Stimulated activated effector memory CD8-positive, alpha-beta T cell treated with anti-CD3 and anti-CD28 coated beads, Interleukin-12 subunit alpha, Interleukin-12 subunit beta, amount 100 ng/mL, for 72 hours (primary cell): ENCODE measurements around the gene CMBL.
"Not testable (repeated sequence)": the region's sequence is repeated elsewhere in the genome, so short reads cannot be mapped to it uniquely, and the experiment has no call there.

Experiments
- ATAC-seq: fragments of 150-1000 bp; cut with Tn5 transposase; 2 replicates; pipeline ENCODE4 v1.10.0; 2021
- DNase-seq, 2 donors: peaks; one replicate each; pipeline ENCODE4 v3.0.0; 2021 to 2022; ENCODE audit warnings: low spot score in 2 of 2
- H3K27ac Mint-ChIP-seq: one replicate; pipeline ENCODE4 v1.8.0; 2022; ENCODE audit warnings: mild to moderate bottlenecking, mixed read lengths
- H3K36me3 Mint-ChIP-seq: one replicate; pipeline ENCODE4 v1.8.0; 2022; ENCODE audit warnings: mild to moderate bottlenecking, mixed read lengths
- H3K4me1 Mint-ChIP-seq: one replicate; pipeline ENCODE4 v1.8.0; 2022; ENCODE audit warnings: mixed read lengths
- H3K4me3 Mint-ChIP-seq: one replicate; pipeline ENCODE4 v1.8.0; 2022; ENCODE audit warnings: mild to moderate bottlenecking, mixed read lengths
- H3K9me3 Mint-ChIP-seq: one replicate; pipeline ENCODE4 v1.8.0; 2022; ENCODE audit warnings: mixed read lengths

Gene CMBL

GRCh38 chr5:10285362-10285761 lies 22.3 kb downstream of the CMBL start:
- not testable (repeated sequence) for H3K9me3 Mint-ChIP-seq, DNase-seq, H3K36me3 Mint-ChIP-seq, H3K4me3 Mint-ChIP-seq, ATAC-seq, H3K4me1 Mint-ChIP-seq, H3K27ac Mint-ChIP-seq

GRCh38 chr5:10283927-10284635 lies 23.6 kb downstream of the CMBL start:
- Mint-ChIP-seq H3K4me3 (no peak overlapping the region), H3K4me1 (peaks cover 4% of the 10 kb centered on the region), H3K27ac (peak overlapping the region; percentile 58), H3K9me3 (no peaks in the 10 kb centered on the region), H3K36me3 (no peaks in the 10 kb centered on the region)
- DNase-seq (peak; percentile 75 to 90), ATAC-seq (peak; percentile 95)

GRCh38 chr5:10279925-10280720 lies 27.6 kb downstream of the CMBL start:
- Mint-ChIP-seq H3K4me1 (peaks cover 4% of the 10 kb centered on the region), H3K27ac (no peak overlapping the region), H3K9me3 (no peaks in the 10 kb centered on the region), H3K4me3 (no peak overlapping the region), H3K36me3 (no peaks in the 10 kb centered on the region)
- DNase-seq (no peak), ATAC-seq (no peak)

- no peak for ATAC-seq
- Mint-ChIP-seq H3K27ac (no peak overlapping the region), H3K4me1 (peaks cover 6% of the 10 kb centered on the region), H3K4me3 (no peak overlapping the region), H3K9me3 (no peaks in the 10 kb centered on the region), H3K36me3 (no peaks in the 10 kb centered on the region)
- no peak for DNase-seq
Observed at GRCh38 chr5:10279328-10279727, 28.4 kb downstream of the CMBL start.

GRCh38 chr5:10278658-10279279 lies 28.9 kb downstream of the CMBL start:
- Mint-ChIP-seq H3K4me3 (no peak overlapping the region), H3K9me3 (no peaks in the 10 kb centered on the region), H3K36me3 (no peaks in the 10 kb centered on the region), H3K4me1 (peaks cover 6% of the 10 kb centered on the region), H3K27ac (no peak overlapping the region)
- DNase-seq, result no peak
- no peak for ATAC-seq

- no peak overlapping the region for H3K4me3 Mint-ChIP-seq
- no peaks in the 10 kb centered on the region for H3K9me3 Mint-ChIP-seq
- H3K27ac Mint-ChIP-seq, result no peak overlapping the region
- no peaks in the 10 kb centered on the region for H3K36me3 Mint-ChIP-seq
- no peak for DNase-seq
- peaks cover 6% of the 10 kb centered on the region for H3K4me1 Mint-ChIP-seq
- peak; percentile 21 for ATAC-seq
Observed at GRCh38 chr5:10277773-10278630, 29.7 kb downstream of the CMBL start.

- DNase-seq (no peak), ATAC-seq (no peak)
- no peak overlapping the region for H3K27ac Mint-ChIP-seq
- no peaks in the 10 kb centered on the region for H3K36me3 Mint-ChIP-seq
- peaks cover 13% of the 10 kb centered on the region for H3K4me1 Mint-ChIP-seq
- H3K4me3 Mint-ChIP-seq, result no peak overlapping the region
- H3K9me3 Mint-ChIP-seq, result no peaks in the 10 kb centered on the region
Observed at GRCh38 chr5:10276691-10277090, 31.0 kb downstream of the CMBL start.

GRCh38 chr5:10275991-10276390 lies 31.7 kb downstream of the CMBL start:
- H3K4me3 Mint-ChIP-seq, result no peak overlapping the region
- peaks cover 13% of the 10 kb centered on the region for H3K4me1 Mint-ChIP-seq
- H3K9me3 Mint-ChIP-seq, result no peaks in the 10 kb centered on the region
- H3K36me3 Mint-ChIP-seq, result no peaks in the 10 kb centered on the region
- ATAC-seq, result no peak
- DNase-seq, result no peak
- no peak overlapping the region for H3K27ac Mint-ChIP-seq

- Mint-ChIP-seq H3K4me3 (no peak overlapping the region), H3K9me3 (no peaks in the 10 kb centered on the region), H3K27ac (peak overlapping the region; percentile 32), H3K36me3 (no peaks in the 10 kb centered on the region), H3K4me1 (peaks cover 13% of the 10 kb centered on the region)
- DNase-seq, result no peak
- ATAC-seq, result no peak
Observed at GRCh38 chr5:10275460-10275859, 32.2 kb downstream of the CMBL start.

- H3K36me3 Mint-ChIP-seq, H3K27ac Mint-ChIP-seq, ATAC-seq, H3K9me3 Mint-ChIP-seq, H3K4me3 Mint-ChIP-seq, DNase-seq: not testable (repeated sequence)
- peaks cover 13% of the 10 kb centered on the region for H3K4me1 Mint-ChIP-seq
Observed at GRCh38 chr5:10272875-10273209, 34.9 kb downstream of the CMBL start.

GRCh38 chr5:10272053-10272874 lies 35.4 kb downstream of the CMBL start:
- Mint-ChIP-seq H3K27ac (no peak overlapping the region), H3K9me3 (no peaks in the 10 kb centered on the region), H3K4me3 (no peak overlapping the region), H3K36me3 (no peaks in the 10 kb centered on the region), H3K4me1 (peaks cover 13% of the 10 kb centered on the region)
- ATAC-seq, result no peak
- no peak for DNase-seq

GRCh38 chr5:10268100-10268499 lies 39.6 kb downstream of the CMBL start:
- peaks cover 36% of the 10 kb centered on the region for H3K36me3 Mint-ChIP-seq
- no peaks in the 10 kb centered on the region for H3K9me3 Mint-ChIP-seq
- ATAC-seq, result no peak
- DNase-seq, result no peak
- H3K4me1 Mint-ChIP-seq, result peaks cover 7% of the 10 kb centered on the region
- H3K4me3 Mint-ChIP-seq, result no peak overlapping the region
- no peak overlapping the region for H3K27ac Mint-ChIP-seq

GRCh38 chr5:10266839-10267238 lies 40.9 kb downstream of the CMBL start:
- H3K4me1 Mint-ChIP-seq, result peaks cover 5% of the 10 kb centered on the region
- no peak for DNase-seq
- H3K9me3 Mint-ChIP-seq, result no peaks in the 10 kb centered on the region
- no peak overlapping the region for H3K27ac Mint-ChIP-seq
- H3K4me3 Mint-ChIP-seq, result no peak overlapping the region
- peaks cover 49% of the 10 kb centered on the region for H3K36me3 Mint-ChIP-seq
- no peak for ATAC-seq

GRCh38 chr5:10266137-10266536 lies 41.6 kb downstream of the CMBL start:
- Mint-ChIP-seq H3K27ac (peak overlapping the region; percentile 58), H3K4me1 (peaks cover 5% of the 10 kb centered on the region), H3K4me3 (no peak overlapping the region), H3K9me3 (no peaks in the 10 kb centered on the region), H3K36me3 (peaks cover 56% of the 10 kb centered on the region)
- DNase-seq (no peak), ATAC-seq (no peak)
